ENCODE measurements around the gene NRG3.
A peak's percentile ranks its signal among the peaks of the same experiment; 100 is the strongest.

NRG3 gene

DNA sequence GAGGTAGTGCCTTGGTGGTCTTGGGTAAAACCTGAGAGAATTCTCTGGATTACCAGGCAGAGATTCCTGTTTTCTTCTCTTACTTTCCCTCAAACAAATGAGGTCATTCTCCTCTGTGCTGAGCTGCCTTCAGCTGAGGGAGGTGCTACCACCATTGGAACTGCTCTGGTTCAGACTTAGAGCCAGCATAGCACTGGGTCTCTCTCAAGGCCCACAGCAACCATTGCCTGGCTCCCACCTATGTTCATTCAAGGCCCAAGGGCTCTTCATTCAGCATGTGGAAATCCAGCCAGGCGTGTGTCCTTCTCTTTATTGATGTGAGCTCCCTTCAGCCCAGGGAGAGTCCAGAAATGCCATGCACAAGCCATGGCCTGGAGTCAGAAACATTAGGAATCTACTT is 261.1 kb downstream of the NRG3 start:
- no peak for DNase-seq

DNA sequence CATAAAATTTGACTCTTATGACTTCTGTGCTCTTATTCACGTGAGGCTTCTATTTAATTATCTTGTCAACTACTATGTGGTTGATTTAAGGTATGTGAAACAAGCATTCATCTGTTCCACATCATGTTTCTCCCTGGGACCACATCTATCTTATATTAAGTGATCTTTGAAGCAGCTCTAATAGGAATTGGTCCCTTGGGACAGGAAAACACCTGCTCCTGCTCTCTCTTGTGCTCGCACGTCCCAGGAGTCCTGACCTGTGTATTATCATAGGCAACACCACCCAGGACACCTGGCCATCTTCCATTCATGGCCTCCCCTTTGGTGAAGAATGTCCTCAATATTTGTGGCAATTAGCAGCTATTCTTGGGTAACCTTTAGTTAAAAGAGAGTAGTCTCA is 269.2 kb downstream of the NRG3 start:
- no peak for DNase-seq

DNA sequence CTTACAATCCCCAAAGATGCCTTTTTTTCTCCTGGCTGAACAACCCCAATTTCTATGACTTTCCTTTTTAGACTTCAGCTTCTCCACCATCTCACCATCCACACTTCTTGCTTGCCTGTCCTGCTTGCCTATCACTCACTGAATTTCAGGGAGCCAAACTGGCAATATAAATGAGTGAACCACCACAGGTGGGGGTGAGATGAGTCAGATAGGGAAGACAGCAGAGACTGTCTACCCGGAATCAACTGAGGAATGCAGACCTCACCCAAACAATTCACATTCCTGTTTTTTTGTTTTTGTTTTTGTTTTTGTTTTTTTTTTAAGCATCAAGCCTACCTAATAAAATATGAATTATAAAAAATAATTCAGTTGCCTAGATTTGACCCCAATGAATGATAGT is 273.8 kb downstream of the NRG3 start:
- no peak for DNase-seq

DNA sequence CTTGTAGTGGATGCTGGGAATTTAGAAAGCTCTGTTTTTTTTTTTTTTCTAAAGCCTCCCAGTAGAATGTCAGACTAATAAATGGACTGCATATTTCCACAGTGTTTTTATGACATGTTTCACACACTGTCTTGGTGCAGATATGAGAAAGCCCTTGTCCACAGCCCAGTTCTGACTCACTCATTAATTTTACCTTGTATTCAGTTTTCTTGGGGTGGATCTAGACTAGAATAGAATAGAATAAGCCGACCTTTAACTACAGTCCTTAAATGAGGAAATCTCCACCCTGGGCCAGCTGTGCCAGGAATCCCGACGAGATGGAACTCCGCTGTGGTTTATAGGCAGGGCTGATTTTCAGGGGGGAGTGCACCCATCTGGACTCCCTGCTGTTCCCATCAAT is 274.7 kb downstream of the NRG3 start:
- no peak for DNase-seq

DNA sequence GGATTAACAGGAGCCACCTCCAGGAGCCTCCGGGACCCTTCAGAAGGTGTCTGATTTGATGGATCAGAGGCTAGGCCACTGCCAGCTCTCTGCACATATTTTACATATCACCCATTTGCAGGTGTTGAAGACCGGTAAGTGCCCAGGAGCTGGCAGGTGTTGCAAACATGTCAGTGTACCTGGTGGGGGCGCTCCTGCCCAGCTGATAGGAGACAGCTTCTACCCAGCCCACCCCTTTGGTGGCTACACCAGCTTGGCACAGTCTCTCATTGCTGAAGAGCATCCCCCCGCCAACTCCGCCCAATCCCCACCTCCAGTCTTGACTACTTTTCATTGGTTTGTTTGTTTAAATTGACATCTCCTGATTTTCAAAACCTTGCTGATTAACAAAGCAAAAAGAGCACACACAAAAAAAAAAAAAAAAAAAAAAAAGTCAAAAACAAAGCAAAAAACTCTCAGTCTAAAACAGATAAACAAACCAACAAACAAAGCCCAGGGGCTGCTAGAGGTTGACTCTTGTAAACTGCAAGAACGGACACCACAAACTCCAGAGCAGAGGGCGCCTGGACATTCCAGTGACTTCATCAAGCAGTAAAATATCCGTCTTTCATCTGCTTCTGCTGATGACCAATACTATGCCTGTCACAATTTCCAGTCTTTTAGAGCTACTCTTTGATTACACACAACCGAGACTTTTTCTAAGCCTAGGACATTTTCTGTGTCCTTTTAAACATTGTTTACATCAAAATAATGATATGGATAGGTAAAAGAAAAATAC is 275.3 kb downstream of the NRG3 start:
- peak; percentile 5 to 11 for DNase-seq

DNA sequence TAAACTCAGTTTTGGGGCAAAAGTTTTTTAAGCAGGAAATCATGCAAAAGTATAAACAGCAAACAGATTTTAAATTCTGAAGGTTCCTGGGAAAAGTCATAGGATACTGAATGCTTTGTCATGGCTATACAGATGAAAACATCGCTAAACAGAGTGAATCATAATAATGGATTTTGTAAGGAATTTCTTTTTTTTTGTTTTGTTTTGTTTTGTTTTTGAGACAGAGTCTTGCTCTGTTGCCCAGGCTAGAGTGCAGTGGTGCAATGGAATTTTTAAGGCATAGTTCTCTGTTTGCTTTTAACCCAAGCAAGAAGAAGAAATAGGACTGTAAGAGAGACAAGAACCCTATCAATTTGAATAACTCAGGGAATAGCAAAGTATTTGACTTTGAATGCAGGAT is 285.3 kb downstream of the NRG3 start:
- no peak for DNase-seq

DNA sequence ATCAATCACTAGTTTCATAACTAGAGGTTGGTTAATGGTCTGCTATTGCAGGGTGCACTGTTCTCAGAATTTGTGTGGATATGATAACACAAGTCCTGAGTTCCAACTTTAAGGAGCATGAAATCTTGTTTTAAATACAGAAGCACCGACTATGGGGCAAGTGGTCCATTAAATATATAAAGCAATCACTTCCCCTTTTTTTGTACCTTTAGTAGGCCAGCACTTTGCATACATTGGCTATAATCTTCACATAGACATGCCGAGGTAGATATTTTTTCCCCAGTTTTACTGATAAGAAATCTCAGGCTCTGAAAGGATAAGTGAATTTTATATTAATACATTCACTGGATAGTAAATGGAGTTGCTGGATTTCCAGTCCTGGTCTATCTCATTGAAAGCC is 286.3 kb downstream of the NRG3 start:
- no peak for DNase-seq

DNA sequence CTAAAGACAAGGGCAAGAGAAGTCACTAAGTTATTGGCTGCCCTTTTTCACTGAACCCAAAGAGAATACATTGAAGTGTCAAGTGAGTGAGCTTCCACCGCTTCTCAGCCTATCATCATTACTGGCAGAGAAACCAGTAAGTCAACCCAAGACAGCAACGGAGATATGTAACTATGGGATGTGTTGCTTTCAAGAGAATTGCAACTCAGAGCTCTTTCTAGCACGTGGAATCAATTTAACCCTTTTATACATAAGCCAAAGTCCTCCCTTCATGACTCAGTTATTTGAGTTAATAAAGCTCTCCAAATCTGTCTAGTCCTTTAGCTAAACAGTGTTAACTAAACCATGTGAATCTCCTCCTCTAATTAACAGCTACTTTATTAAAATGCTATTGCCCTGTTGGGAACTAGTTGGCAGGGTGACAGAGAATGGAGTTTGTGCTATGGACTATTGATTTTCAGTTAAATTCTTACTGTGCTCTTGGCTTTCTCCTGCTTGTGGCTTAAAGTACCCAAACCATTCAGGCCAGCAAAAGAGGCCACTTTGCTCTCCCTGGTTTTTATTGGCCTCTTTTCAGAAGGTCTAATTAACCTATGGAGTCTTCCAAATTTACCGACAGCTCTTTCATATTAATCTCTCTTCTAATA is 287.7 kb downstream of the NRG3 start:
- no peak for DNase-seq

DNA sequence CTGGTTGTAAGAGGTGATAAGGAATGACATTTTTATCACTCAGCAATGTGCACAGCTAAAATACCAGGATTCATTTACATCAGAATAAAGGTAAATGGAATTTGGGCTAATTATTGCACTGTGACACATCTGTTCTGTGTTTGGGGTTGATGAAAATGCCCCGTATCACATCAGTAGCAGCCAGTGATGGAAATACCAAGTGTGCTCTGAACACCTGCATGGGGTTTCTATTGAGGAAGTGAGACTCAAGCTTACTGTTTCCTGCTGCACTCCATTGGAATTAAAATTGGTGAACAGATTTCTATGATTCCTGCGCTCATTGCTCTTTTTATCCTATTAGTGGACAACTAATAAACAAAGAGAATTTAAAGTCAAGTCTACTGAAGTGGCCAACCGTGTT is 296.9 kb downstream of the NRG3 start:
- no peak for DNase-seq

DNA sequence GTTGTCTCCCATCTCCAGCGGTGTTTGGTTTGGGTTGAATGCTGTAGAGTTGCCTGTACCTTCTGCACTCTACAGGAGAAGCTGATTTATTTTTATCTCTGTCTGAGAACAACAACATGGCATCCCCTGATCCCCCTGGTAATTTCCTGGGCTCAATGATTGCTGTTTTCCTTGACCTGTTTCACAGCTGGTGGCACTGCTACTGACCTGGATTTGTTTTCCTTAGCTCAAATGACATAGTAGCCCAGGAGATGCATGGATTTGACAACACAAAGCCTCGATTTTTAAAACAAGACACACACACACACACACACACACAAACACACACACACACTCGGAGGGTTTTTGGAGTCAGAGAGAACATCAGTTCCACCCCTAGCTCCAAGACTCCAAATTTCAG is 301.6 kb downstream of the NRG3 start:
- no peak for DNase-seq

DNA sequence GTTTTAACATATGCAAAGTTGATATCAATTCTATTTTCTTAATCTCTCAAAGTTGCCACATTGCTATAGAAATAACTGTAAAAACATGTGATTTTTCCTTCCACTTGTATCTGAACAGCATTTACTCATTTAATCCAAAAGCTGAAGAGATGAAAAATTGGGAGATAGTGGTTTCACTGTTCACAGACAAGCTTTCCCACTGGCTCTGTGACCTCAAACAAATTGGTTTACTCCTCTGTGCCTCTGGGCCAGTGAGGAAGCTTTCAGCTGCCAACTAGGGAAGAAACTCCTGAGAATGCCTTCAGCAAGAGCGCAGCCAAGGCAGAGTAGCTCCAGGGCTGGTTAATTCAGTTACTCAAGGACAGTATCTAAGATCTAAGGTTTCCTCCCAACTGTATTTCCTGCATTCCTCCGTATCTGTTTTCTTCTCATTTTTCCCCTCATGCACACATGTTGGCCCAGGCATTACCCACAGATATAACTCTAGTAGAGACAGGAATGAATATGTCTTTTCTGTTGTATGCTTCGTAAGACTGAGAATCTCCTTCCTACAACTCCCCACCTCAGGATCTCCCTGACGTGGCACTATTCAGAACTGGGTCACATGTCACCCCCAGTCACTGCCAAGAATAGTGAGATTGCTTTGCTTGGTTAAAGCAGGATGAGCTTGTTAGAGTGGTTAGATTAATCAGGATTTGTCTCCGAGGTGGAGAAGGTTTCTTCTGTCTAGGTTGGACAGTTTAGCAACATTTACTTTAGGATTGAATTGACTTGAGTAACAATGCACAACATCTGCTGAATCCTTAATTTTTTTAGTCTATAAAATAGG is 315.7 kb downstream of the NRG3 start:
- DNase-seq = no peak

DNA sequence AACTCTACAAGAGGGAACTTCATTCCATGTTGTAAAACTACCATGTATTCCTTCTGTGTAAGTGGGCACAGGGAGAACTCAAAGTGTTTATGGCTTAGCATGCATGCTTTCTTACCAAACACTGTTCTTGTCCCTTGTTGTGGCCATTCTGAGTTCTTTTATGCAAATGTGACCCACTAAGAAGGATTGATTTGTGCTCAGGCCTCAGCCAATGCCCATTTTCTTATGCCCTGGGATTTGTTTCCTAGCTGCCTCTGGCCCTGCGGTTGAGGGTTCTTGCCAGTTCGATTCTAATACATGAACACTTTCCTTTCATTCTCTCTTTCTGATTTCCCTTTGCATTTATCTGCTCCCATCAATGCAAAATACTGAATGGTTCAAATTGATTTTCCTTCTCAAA is 316.7 kb downstream of the NRG3 start:
- DNase-seq = no peak

DNA sequence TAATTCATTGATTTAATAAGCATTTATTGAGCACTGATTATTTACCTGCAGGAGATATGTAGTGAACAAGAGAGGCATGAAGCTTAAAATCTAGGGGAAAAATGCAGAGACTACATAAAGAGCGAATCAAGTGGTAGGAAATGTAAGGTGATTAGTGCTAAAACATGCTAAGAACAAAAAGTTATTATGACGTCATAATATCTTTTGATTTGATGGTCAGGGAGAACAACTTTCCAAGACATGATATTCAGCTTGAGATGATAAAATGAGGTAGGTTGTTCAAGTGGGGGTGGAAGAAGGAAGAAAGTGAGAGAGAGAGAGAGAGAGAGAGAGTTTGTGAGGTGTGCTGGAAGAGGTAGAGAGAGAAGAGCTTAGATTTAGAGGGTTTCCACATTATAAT is 317.7 kb downstream of the NRG3 start:
- DNase-seq = no peak

DNA sequence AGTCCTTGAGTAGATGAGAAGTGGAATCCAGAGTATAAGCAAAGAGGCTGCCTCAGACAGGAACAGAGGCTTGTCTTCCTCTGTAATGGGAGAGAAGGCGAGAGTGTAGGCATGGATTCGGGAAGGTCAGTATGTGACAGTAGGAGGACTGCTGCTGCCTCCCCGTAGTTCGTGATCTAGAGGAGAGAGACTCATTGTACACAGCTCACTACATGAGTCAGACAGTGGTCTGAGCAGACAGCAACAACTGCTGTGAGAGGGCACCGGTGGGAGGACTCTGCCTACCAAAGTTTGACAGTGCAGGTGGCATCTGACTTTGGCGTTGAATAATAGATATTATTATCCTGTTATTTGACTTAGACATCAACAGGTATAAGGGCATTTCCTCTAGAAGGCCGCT is 319.4 kb downstream of the NRG3 start:
- no peak for DNase-seq

DNA sequence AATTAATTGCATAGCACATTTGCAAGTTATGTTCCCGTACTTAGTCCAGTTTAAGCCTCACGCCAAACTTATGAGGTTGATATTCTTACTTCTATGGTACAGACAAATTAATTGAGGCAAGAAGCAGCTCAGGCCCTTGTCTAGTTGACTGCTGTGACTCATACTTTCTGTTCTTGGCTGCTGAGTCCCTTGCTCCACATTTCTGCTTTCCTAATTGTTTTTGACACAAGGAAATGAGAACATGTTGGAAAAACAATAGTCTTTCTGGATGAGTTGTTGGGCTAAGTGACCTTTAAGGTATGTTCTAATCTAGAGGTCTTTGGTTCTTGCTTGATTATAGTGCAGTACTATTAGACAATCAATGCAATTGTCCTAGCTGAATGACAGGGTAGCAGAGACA is 331.8 kb downstream of the NRG3 start:
- no peak for DNase-seq

DNA sequence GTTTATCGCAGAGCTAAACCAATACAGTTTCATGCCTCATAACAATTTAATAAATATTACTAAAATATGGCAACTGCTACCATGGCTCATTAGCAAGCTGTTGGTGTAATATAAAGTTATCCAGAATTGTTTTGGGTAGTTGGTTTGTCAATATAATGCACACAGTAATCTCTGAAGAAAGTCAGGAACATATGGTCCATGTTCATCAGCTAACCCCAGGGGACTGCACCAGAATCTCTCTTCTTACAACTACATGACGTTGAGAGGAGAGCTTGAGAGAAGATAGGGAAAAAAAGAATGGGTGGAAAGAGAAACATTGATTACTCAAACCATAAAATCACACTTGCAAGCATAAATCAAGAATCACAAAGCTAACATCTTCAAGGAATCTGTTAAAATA is 333.7 kb downstream of the NRG3 start:
- no peak for DNase-seq

DNA sequence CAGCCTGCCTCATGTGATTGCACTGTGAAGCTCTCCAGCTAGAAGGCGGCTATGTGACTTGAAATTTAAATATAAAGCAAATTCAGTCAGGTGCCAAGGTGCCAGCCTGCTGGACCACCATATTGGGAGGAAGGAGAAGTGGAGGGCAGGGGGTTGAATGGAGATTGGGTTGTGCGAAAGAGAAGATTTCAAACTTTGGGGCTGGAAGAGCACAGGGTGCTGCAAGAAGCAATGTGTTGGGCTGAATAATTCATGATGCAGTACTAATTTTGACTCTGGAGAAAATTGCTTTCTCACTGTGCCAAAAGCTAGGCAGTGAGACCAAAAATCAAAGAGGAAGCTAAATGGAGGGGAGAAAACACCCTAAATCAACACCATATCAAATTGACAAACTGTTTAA is 335.3 kb downstream of the NRG3 start:
- DNase-seq = no peak

DNA sequence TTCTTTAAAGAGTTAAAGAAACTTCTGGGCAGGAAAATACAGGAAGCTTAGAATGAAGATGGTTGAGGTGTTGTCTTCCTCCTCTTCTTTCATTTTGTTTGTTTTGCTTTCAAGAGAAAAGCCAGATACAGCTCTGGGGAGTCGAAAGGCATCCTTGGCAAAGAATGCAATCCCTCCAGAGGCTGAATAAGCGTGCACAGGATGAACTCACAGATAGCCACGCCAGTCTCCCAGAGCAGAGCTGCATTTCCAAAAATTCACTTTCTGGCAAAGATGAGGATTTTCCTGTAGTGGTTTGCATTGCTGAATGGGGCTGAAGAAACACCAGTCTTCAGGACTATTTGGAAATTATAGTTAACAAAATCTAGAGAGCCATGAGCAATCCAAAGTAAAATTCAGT is 336.4 kb downstream of the NRG3 start:
- DNase-seq = no peak

DNA sequence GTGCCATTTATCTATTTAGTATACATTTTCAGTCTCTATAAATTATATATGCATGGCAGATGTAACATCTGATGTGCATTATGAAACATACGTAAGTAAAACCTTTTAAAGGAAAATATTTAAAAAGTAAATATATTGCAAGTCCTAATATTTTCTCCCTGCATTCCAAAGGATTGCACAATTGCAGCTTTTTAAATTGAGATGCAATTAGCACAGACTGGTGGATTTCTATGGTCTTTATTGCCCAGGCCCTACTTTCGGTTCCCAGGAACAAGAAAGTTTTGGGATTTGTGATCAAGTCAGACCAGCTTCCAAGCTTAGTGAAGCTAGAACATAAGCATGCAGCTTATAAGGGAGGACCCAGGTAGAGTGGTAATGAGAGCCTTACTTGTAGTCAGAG is 337.8 kb downstream of the NRG3 start:
- DNase-seq = no peak

DNA sequence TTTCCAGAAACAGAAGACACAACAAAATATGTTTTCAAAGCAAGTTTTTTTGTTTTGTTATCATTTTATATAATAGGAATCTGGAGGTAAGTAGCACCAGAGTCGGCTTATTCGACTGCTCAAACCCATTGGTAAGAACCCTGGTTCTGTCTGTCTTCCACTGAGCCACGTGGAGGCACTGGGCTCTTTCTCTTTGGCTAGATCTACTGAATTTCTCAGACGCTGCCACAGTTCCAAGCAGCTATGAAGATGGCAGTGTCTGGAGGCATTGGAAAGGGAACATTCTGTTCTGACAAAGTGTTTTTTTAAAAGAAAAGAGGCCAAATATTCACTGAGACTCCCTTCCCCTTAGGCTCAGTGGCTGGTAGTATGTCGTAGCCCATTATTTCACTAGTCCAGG is 338.8 kb downstream of the NRG3 start:
- no peak for DNase-seq

DNA sequence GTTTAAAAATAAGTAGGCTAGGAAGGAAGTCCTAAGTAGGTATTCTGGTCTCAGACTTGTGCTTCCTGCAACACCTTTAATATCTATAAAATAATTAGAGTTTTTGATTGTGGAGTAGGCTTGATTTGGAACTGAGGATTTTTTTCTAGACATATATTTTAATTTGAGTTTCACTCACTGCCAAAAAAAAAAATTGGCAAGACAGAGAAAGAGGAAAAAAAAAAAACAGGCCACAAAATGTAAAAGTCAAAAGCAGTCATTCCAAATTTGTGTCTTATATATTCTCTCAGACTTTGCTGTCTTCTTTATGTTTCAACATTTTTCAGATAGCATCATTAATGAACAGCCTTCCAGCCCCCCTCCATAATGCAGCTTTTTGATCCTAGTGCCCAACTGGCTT is 346.1 kb downstream of the NRG3 start:
- DNase-seq = no peak

DNA sequence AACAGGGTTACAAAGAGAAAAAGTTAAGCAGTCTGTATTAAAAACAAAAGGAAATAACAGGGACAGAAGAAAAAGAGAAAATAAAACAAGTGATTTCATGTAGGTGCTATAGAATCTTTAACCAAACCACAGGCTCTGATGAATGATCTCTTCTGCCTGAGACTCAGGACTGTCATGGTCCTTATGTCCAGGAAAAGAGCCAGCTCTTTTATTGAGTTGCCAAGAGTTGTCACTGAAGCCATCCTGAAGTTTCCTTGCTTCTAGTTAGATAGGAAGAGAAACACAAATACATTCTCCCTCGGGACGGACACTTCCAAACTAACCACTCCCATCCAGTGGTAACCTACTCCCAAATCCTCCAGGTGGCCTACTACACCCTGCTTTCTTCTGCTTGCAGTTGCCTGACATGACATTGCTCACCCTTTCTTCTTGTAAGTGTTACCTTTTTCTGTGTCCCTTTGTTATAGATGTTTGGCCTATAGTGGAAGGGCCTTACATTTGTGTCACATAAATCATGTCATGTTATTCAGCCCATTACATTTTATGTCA is 346.7 kb downstream of the NRG3 start:
- DNase-seq = no peak

DNA sequence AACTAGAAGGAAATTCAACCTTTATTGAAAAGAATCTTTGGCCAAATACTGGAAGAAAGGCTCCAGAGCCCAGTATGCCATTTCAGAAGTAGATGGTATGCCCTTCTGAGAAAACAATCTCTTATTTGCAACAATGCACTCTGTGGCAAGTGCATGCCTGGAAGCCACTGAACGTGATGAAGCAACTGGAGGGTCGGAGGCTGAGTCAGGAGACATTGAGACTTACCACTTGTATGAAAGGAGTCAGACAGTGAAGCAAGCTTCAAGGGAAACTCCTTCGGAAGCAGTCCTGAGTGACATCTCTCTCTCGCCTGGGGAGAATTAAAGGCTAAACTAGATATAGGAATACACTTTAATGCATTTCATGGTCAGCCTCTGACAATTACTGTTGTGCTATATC is 353.7 kb downstream of the NRG3 start:
- DNase-seq = no peak

DNA sequence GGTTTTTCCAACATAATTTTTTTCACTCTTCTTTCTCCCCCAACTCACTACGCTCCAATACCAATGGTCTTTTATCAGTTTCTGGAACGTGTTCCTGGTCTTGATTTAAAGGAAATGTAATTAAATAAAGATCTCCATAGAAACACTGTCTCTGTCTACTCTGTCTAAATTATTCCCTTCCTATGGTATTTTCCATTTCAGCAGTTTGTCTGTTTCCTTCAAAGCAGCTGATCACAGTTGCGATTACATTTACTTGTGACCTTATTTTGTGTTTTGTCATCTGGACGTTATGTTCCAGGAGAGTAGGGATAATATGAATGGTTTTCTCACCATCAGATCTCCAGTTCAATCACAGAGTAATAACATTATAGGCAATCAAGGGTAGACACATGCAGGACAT is 359.2 kb downstream of the NRG3 start:
- no peak for DNase-seq
